ENCODE results near the gene TLE3.

The TLE3 gene

DNA sequence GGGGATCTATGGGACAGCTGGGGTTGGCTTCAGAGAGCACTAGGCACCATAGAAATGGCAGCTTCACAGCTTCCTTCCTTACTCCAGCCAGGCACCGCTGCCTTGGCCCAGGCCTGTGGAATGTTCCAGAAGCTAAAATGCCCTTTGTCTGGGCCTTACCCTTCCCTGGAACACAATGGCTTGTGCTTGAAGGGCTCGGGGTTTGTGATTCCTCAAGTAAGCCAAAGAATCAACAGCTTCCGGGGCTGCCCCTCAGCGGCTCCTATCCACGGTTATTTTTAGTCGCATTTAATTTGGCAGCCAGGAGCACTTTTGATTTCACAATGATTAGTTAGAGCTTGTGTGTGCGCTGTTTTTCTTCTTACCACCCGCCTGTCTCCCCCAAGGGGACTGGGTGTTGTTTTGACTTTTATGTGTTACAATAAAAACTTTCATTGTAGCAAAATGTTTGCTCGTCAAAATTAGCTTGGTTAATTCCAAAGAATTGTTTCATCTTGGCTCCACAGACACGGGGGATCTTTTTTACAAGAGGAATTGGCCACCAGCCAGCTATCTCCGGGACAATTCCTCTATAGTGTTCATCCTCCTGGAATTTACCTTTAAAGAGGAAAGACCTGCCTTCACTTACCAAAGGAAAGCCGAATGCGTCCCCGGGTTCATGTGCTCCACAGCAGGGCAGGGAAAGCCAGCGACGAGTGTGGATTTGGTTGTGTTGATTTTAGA is 73.8 kb downstream of the TLE3 start:
- no peaks in the 10 kb centered on the region for H3K4me1 ChIP-seq
- TF ChIP-seq, protein P1, sequence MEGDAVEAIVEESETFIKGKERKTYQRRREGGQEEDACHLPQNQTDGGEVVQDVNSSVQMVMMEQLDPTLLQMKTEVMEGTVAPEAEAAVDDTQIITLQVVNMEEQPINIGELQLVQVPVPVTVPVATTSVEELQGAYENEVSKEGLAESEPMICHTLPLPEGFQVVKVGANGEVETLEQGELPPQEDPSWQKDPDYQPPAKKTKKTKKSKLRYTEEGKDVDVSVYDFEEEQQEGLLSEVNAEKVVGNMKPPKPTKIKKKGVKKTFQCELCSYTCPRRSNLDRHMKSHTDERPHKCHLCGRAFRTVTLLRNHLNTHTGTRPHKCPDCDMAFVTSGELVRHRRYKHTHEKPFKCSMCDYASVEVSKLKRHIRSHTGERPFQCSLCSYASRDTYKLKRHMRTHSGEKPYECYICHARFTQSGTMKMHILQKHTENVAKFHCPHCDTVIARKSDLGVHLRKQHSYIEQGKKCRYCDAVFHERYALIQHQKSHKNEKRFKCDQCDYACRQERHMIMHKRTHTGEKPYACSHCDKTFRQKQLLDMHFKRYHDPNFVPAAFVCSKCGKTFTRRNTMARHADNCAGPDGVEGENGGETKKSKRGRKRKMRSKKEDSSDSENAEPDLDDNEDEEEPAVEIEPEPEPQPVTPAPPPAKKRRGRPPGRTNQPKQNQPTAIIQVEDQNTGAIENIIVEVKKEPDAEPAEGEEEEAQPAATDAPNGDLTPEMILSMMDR (IDR thresholded peaks at IDR 0.05; ENCODE audit: low read depth, low read length): no peak
- H3K9me3 ChIP-seq: no peaks in the 10 kb centered on the region
- no peak for DNase-seq
- no peaks in the 10 kb centered on the region for H3K36me3 ChIP-seq
- H3K27me3 ChIP-seq: peaks cover 13% of the 10 kb centered on the region
- H3K4me3 ChIP-seq (ENCODE audit: low read depth, low read length): no peak overlapping the region

DNA sequence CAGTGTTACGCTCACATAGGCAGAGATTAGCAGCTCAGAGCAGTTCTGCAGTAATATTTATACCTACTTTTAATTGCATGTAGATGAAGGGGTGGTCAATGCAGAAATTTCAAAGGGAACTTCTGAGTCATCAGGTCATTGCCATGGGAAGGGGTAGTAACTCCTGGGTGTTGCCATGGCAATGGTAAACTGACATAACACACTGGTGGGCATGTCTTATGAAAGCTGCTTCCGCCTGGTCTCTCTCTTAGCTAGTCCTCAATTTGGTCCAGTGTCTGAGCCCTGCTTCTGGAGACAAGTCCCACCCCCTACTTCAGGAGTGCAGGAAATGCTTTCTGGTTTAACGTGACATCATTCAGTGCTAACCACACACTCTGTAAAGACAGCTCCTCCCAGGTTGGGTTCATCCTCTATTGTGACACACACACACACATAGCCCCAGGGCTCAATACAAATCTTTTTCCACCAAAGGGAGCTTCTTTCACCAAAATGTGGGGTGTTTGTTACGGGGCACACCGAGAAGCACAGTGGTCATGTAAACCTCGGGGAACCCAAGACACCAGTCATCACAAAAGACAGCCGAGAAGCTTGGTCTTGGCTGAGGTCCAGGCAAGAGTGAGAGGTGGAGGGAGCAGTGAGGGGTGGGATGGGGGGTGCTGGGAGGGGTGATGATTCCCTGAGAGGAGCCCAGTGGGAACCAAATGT is 74.5 kb downstream of the TLE3 start:
- Histone ChIP-seq H3K4me1 (no peaks in the 10 kb centered on the region), H3K27me3 (peaks cover 13% of the 10 kb centered on the region), H3K4me3 (ENCODE audit: low read depth, low read length) (no peak overlapping the region), H3K36me3 (no peaks in the 10 kb centered on the region), H3K9me3 (no peaks in the 10 kb centered on the region)
- no peak for DNase-seq
- TF ChIP-seq, protein P1 (IDR thresholded peaks at IDR 0.05; ENCODE audit: low read depth, low read length): no peak

DNA sequence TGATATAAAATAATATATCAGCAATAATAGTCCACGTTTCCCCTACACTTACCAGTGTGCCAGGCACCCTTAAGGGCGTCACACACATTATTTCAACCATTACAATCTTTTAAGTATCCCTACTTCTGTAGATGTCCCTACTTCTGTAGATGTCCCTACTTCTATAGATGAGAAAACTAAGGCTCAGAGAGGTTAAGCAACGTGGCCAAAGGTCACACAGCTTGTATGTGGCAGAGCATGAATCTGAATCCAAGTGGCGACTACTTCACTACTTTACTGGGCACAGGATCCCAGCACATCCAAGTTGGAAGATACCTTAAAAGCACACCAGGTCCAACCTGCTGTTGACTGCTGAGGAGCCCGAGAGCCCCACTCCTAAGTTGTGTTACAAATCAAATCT is 77.5 kb downstream of the TLE3 start:
- TF ChIP-seq, protein P1 (IDR thresholded peaks at IDR 0.05; ENCODE audit: low read depth, low read length): no peak
- no peak for DNase-seq
- Histone ChIP-seq H3K4me1 (no peaks in the 10 kb centered on the region), H3K4me3 (ENCODE audit: low read depth, low read length) (no peak overlapping the region), H3K36me3 (no peaks in the 10 kb centered on the region), H3K27me3 (peaks cover 12% of the 10 kb centered on the region), H3K9me3 (no peaks in the 10 kb centered on the region)

DNA sequence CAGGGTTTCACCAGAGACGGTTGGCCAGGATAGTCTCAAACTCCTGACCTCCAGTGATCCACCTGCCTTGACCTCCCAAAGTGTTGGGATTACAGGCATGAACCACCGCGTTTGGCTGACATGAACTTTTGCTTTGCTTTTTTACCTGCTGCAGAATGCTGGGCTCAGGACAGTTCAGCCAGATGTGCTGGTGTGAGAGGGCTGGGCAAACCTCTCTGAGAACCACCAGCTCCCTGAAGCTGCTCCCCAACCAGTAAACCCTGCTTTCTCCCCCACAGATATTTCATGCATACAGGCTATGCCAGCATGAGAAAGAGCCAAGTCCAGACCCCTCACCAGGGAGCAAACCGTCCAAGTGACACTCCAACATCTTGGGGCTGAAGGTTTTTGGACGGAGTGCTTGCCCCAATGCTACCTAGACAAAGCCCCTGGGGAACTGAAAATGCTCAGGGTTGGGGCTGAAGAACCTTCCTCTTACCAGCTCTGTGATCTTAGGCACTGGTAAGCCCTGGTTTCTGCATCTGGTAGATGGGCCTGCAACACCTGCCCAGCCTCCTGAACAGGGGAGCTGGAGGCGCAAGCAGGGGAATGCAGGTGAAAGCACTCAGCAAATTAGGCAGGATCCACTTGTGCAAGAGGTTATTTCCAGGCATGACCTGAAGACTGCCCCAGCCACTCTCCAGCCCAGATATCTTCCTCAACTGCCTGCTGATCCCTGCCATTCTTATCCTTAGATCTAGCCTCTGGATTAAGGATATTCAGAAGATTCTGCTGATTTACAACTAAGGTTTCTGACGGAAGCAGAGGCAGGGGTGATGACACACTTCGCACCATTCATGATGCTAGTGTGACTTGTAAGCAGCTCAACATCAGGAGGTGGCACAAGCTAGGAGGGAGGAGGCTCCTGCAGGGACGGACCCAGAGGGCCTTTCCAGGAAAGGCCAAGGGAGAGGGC is 78.8 kb downstream of the TLE3 start:
- no peaks in the 10 kb centered on the region for H3K9me3 ChIP-seq
- TF ChIP-seq, protein P1 (IDR thresholded peaks at IDR 0.05; ENCODE audit: low read depth, low read length): no peak
- no peaks in the 10 kb centered on the region for H3K36me3 ChIP-seq
- H3K27me3 ChIP-seq: peaks cover 5% of the 10 kb centered on the region; the same call in 1 of the 2 replicates
- no peak for DNase-seq
- no peaks in the 10 kb centered on the region for H3K4me1 ChIP-seq
- no peak overlapping the region for H3K4me3 ChIP-seq (ENCODE audit: low read depth, low read length)

DNA sequence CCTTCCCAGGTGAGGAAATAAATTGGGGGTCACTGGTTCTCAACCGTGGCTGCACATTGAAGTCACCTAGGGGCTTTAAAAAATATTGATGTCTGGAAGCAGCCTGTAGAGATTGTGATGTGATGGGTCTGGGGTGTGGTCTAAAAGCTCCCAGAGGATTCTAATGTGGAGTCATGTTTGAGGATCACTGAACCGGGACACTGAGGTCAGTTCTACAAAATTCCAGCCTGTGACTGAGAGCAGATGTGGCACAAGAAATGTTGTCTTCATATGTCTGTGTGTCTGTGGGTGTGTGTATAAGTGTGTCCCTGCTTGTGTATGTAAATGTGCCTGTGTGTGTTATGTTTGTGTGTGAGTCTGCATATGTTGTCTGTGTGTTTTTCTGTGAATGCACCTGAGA is 79.9 kb downstream of the TLE3 start:
- H3K36me3 ChIP-seq: no peaks in the 10 kb centered on the region
- TF ChIP-seq, protein P1 (IDR thresholded peaks at IDR 0.05; ENCODE audit: low read depth, low read length): no peak
- H3K9me3 ChIP-seq: no peaks in the 10 kb centered on the region
- DNase-seq: no peak
- H3K4me3 ChIP-seq (ENCODE audit: low read depth, low read length): no peak overlapping the region
- peaks cover 3% of the 10 kb centered on the region; the same call in 1 of the 2 replicates for H3K27me3 ChIP-seq
- H3K4me1 ChIP-seq: no peaks in the 10 kb centered on the region
